Esophagus squamous epithelium (tissue), 5 donors: ENCODE results near the gene DNAH3. TPM values are rescaled to one million over a fixed set of nuclear protein-coding genes. Genes with fewer than 3 reads are reported as not detected.
"Not testable (repeated sequence)": the region's sequence is repeated elsewhere in the genome, so short reads cannot be mapped to it uniquely, and the experiment has no call there.

Experiments used
- DNase-seq: peaks from one replicate; lab custom pipeline; 2025; lab: John Stamatoyannopoulos, UW
- H3K27ac ChIP-seq, 4 donors: fragments of 200-600 bp; sonication (generic); one replicate each; pipeline ENCODE4 v1.5.1; 2016 to 2019; ENCODE audit warnings: mild to moderate bottlenecking in 1 of 4
- H3K27me3 ChIP-seq, 4 donors: fragments of 200-600 bp; sonication (generic); 1 replicate in 3 of 4; 2 replicates in 1 of 4; pipeline versions ENCODE4 v1.5.1 to v1.6.0; 2017 to 2021; ENCODE audit warnings: antibody characterized with exemption in 1 of 4
- H3K36me3 ChIP-seq, 3 donors: fragments of 200-600 bp; sonication (generic); one replicate each; pipeline ENCODE4 v1.5.1; 2016 to 2019
- H3K4me1 ChIP-seq, 3 donors: fragments of 200-600 bp; sonication (generic); one replicate each; pipeline ENCODE4 v1.5.1; 2017 to 2019
- H3K4me3 ChIP-seq, 4 donors: fragments of 200-600 bp; sonication (generic); 1 replicate in 3 of 4; 2 replicates in 1 of 4; pipeline ENCODE4 v1.5.1; 2016 to 2019; ENCODE audit warnings: mild to moderate bottlenecking in 2 of 4, moderate library complexity in 1 of 4
- H3K9me3 ChIP-seq, 3 donors: fragments of 200-600 bp; sonication (generic); one replicate each; pipeline ENCODE4 v1.5.1; 2016 to 2019
- CTCF ChIP-seq, 6 experiments: fragments of 450-650 bp in 4 of 6; fragments of 200-600 bp in 2 of 6; sonication (generic) in 2 of 6; IDR thresholded peaks; one replicate each; pipeline ENCODE4 v1.5.1; 2016 to 2019; ENCODE audit warnings: antibody characterized with exemption in 6 of 6, mild to moderate bottlenecking in 4 of 6, moderate library complexity in 4 of 6
- POLR2A ChIP-seq, 4 donors: fragments of 450-650 bp; IDR thresholded peaks; one replicate each; pipeline ENCODE4 v1.6.1; 2017; ENCODE audit warnings: antibody characterized with exemption in 4 of 4, mild to moderate bottlenecking in 4 of 4, moderate library complexity in 3 of 4
- WGBS, 2 donors: methylation state at CpG; one replicate each; pipeline ENCODE4 v1.1.5; 2018; 5-methylcytosine and 5-hydroxymethylcytosine counted together
- intact Hi-C: fragments of 100-400 bp; cut with DNase I; formaldehyde crosslinking; loops from one replicate; pipeline ENCODE4 v1.15.0; 2022
- total RNA-seq, 4 donors: library from RNA; depleted of rRNA; stranded (reverse); fragments of >200 nt; gene quantifications; one replicate each; pipeline ENCODE4 v1.1.0, GENCODE V29; 2016
- donor health status: DM: yes; HTN: yes; CAD: no.

DNAH3 gene
- total RNA-seq, 4 donors from 2014 or later, result 0.57 TPM; not detected in 2

- WGBS, 2 donors, result 83 to 85% methylated on average over 13 of the region's 13 CpGs
- intact Hi-C loops, result no loop called here
- TF ChIP-seq POLR2A (IDR thresholded peaks at IDR 0.05), result no peak
- no peak for TF ChIP-seq CTCF (IDR thresholded peaks at IDR 0.05)
- no peak for DNase-seq
- H3K4me1 ChIP-seq, result peaks cover 0 to 12% (median 0%) of the 10 kb centered on the region in 3 donors
- no peak overlapping the region for H3K4me3 ChIP-seq
- no peaks in the 10 kb centered on the region for H3K9me3 ChIP-seq
- peaks cover 24 to 99% (median 33%) of the 10 kb centered on the region in 3 donors for H3K36me3 ChIP-seq
- no peaks in the 10 kb centered on the region for H3K27me3 ChIP-seq
- H3K27ac ChIP-seq, result peak overlapping the region in 1 of 4 donors; percentile 12
Observed at GRCh38 chr16:21179126-21179982, 28.7 kb upstream of the DNAH3 start.

- TF ChIP-seq POLR2A (IDR thresholded peaks at IDR 0.05), result no peak
- TF ChIP-seq CTCF (IDR thresholded peaks at IDR 0.05), result no peak
- H3K9me3 ChIP-seq, result no peaks in the 10 kb centered on the region
- 38 to 53% methylated on average over 1 of the region's 1 CpG for whole genome bisulfite sequencing, 2 donors
- H3K4me1 ChIP-seq, result peaks cover 0 to 14% (median 0%) of the 10 kb centered on the region in 3 donors
- H3K36me3 ChIP-seq, result peaks cover 27 to 100% (median 46%) of the 10 kb centered on the region in 3 donors
- no peak for DNase-seq
- intact Hi-C loops, result no loop called here
- H3K27ac ChIP-seq, result no peak overlapping the region
- no peak overlapping the region for H3K4me3 ChIP-seq
- H3K27me3 ChIP-seq, result no peaks in the 10 kb centered on the region
Observed at GRCh38 chr16:21175397-21175796, 24.8 kb upstream of the DNAH3 start.

GRCh38 chr16:21172650-21173049, 22.0 kb upstream of the DNAH3 start:
- Histone ChIP-seq H3K9me3 (no peaks in the 10 kb centered on the region), H3K4me3 (no peak overlapping the region), H3K27ac (no peak overlapping the region), H3K4me1 (peaks cover 0 to 28% (median 7%) of the 10 kb centered on the region in 3 donors), H3K36me3 (peaks cover 20 to 92% (median 39%) of the 10 kb centered on the region in 3 donors), H3K27me3 (no peaks in the 10 kb centered on the region)
- intact Hi-C loops, result no loop called here
- 89% methylated on average over 3 of the region's 3 CpGs for WGBS, 2 donors
- TF ChIP-seq CTCF (IDR thresholded peaks at IDR 0.05) (no peak), POLR2A (IDR thresholded peaks at IDR 0.05) (no peak)
- DNase-seq, result no peak

GRCh38 chr16:21170116-21170515, 19.5 kb upstream of the DNAH3 start:
- H3K9me3 ChIP-seq, DNase-seq, H3K27me3 ChIP-seq, intact Hi-C loops, H3K4me3 ChIP-seq: not testable (repeated sequence)
- peaks cover 0 to 19% (median 7%) of the 10 kb centered on the region in 3 donors for H3K4me1 ChIP-seq
- 63 to 82% methylated on average over 7 of the region's 8 CpGs for WGBS, 2 donors
- H3K36me3 ChIP-seq, result peaks cover 11 to 91% (median 42%) of the 10 kb centered on the region in 3 donors
- peak overlapping the region in 2 of 4 donors; percentile 16 to 46 for H3K27ac ChIP-seq

GRCh38 chr16:21169249-21169981, 18.8 kb upstream of the DNAH3 start:
- no peak for DNase-seq
- no peak overlapping the region for H3K4me3 ChIP-seq
- H3K4me1 ChIP-seq, result peaks cover 0 to 19% (median 7%) of the 10 kb centered on the region in 3 donors
- peaks cover 11 to 91% (median 39%) of the 10 kb centered on the region in 3 donors for H3K36me3 ChIP-seq
- intact Hi-C loops, result no loop called here
- TF ChIP-seq POLR2A (IDR thresholded peaks at IDR 0.05), result no peak
- TF ChIP-seq CTCF (IDR thresholded peaks at IDR 0.05), result no peak
- H3K27ac ChIP-seq, result peak overlapping the region in 1 of 4 donors; percentile 16
- no peaks in the 10 kb centered on the region for H3K9me3 ChIP-seq
- WGBS, 2 donors, result 73 to 74% methylated on average over 5 of the region's 5 CpGs
- H3K27me3 ChIP-seq, result no peaks in the 10 kb centered on the region
